Epithelial cell of prostate (primary cell): ENCODE measurements around the gene ZSCAN26.
A peak's percentile ranks its signal among the peaks of the same experiment; 100 is the strongest.

Experiments used
- DNase-seq: peaks from one replicate; pipeline ENCODE4 v3.0.0-alpha.2; 2011; ENCODE audit warnings: low read depth, low spot score
- H3K27ac ChIP-seq: fragments of 450-650 bp; 2 replicates; pipeline ENCODE4 v1.5.1; 2017; ENCODE audit warnings: mild to moderate bottlenecking

ZSCAN26 gene

GRCh38 chr6:28266962-28267694 lies at the start of gene ZSCAN26:
ZSCAN26 (plus strand) TSS chr6:28267143; CDS start chr6:28271920, 4,777 bp downstream.
- DNase-seq, result peak; percentile 39
- H3K27ac ChIP-seq, result peak within 1 kb of the TSS; percentile 76

- no peak overlapping the region for H3K27ac ChIP-seq
- no peak for DNase-seq
Observed at GRCh38 chr6:28217890-28218289, 49.1 kb upstream of the ZSCAN26 start.

GRCh38 chr6:28218312-28219248 lies 48.4 kb upstream of the ZSCAN26 start:
- DNase-seq, result no peak
- peak overlapping the region; percentile 55 for H3K27ac ChIP-seq

- no peak for DNase-seq
- H3K27ac ChIP-seq, result no peak overlapping the region
Observed at GRCh38 chr6:28220257-28221133, 46.4 kb upstream of the ZSCAN26 start.

GRCh38 chr6:28224131-28225055 lies 42.5 kb upstream of the ZSCAN26 start:
- peak overlapping the region; percentile 79 for H3K27ac ChIP-seq
- DNase-seq, result no peak

GRCh38 chr6:28225056-28225834 lies 41.7 kb upstream of the ZSCAN26 start, which contains the start of gene ZSCAN9:
ZSCAN9 (plus strand) TSS chr6:28225275; CDS start chr6:28227085, 1,810 bp downstream.
- no peak for DNase-seq
- peak within 1 kb of the TSS; percentile 79 for H3K27ac ChIP-seq

GRCh38 chr6:28226460-28226859 lies 40.5 kb upstream of the ZSCAN26 start:
- H3K27ac ChIP-seq, result no peak overlapping the region
- no peak for DNase-seq

GRCh38 chr6:28232785-28233184 lies 34.2 kb upstream of the ZSCAN26 start:
- DNase-seq, result no peak
- no peak overlapping the region for H3K27ac ChIP-seq

GRCh38 chr6:28235912-28236452 lies 31.0 kb upstream of the ZSCAN26 start:
- no peak for DNase-seq
- no peak overlapping the region for H3K27ac ChIP-seq

GRCh38 chr6:28239636-28240035 lies 27.3 kb upstream of the ZSCAN26 start:
- no peak for DNase-seq
- no peak overlapping the region for H3K27ac ChIP-seq

GRCh38 chr6:28240471-28240870 lies 26.5 kb upstream of the ZSCAN26 start:
- no peak for DNase-seq
- H3K27ac ChIP-seq, result no peak overlapping the region

GRCh38 chr6:28243946-28244345 lies 23.0 kb upstream of the ZSCAN26 start:
- no peak for DNase-seq
- H3K27ac ChIP-seq, result no peak overlapping the region

GRCh38 chr6:28245206-28245941 lies 21.6 kb upstream of the ZSCAN26 start:
- no peak for DNase-seq
- no peak overlapping the region for H3K27ac ChIP-seq

- no peak for DNase-seq
- H3K27ac ChIP-seq, result no peak overlapping the region
Observed at GRCh38 chr6:28248916-28249315, 18.0 kb upstream of the ZSCAN26 start.

GRCh38 chr6:28250747-28251146 lies 16.2 kb upstream of the ZSCAN26 start:
- no peak for DNase-seq
- H3K27ac ChIP-seq, result no peak overlapping the region

GRCh38 chr6:28251661-28252008 lies 15.3 kb upstream of the ZSCAN26 start:
- DNase-seq, result no peak
- peak overlapping the region; percentile 38 for H3K27ac ChIP-seq
